ENCODE results near the gene CLCN2. TPM values are rescaled to one million over a fixed set of nuclear protein-coding genes. Genes with fewer than 3 reads are reported as not detected.
A peak's percentile ranks its signal among the peaks of the same experiment; 100 is the strongest.

The CLCN2 gene
- total RNA-seq, 1 experiment from 2014 or later: 23.0 TPM

DNA sequence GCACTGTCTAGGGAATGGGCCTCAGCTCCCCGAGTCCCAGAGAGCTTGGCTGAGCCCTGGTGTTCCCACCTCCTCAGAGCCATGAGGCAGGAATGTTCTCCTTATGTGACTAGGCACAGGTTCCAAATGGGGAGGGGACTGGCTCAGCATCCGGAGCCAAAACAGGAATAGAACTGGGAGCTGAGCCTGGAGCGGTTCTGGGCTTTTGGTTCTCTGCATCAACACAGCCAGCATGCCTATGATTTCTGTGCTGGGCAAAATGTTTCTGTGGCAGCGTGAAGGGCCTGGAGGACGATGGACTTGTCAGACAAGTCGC lies 24.0 kb downstream of the CLCN2 start, which contains the start of gene FAM131A:
Gene FAM131A (plus strand): TSS at position 202 of the 316 bp plus-strand sequence. CDS start 31 bp downstream, at position 233.
- Mint-ChIP-seq H3K27me3 (ENCODE audit: insufficient read depth, unreplicated experiment) (no peaks in the 10 kb centered on the region), H3K27ac (ENCODE audit: unreplicated experiment) (peak within 1 kb of the TSS; percentile 78), H3K9me3 (ENCODE audit: unreplicated experiment) (no peaks in the 10 kb centered on the region), H3K36me3 (ENCODE audit: insufficient read depth, unreplicated experiment) (peaks cover 65% of the 10 kb centered on the region), H3K4me1 (ENCODE audit: low read depth, unreplicated experiment) (no peaks in the 10 kb centered on the region), H3K4me3 (ENCODE audit: unreplicated experiment) (peak within 1 kb of the TSS; percentile 77)
- Histone ChIP-seq H3K9me3 (no peaks in the 10 kb centered on the region), H3K27me3 (replicated peaks; ENCODE audit: control insufficient read depth, insufficient read depth, low read length) (no peaks in the 10 kb centered on the region), H3K4me3 (ENCODE audit: low read depth, low read length) (peak within 1 kb of the TSS; percentile 61), H3K4me1 (no peaks in the 10 kb centered on the region), H3K36me3 (ENCODE audit: control insufficient read depth, insufficient read depth, low read length) (peaks cover 6% of the 10 kb centered on the region; the same call in 1 of the 2 replicates)
- no peak for DNase-seq
- intact Hi-C loops (cut with micrococcal nuclease; ENCODE audit: unreplicated experiment): no loop called here
- TF ChIP-seq, protein P1, sequence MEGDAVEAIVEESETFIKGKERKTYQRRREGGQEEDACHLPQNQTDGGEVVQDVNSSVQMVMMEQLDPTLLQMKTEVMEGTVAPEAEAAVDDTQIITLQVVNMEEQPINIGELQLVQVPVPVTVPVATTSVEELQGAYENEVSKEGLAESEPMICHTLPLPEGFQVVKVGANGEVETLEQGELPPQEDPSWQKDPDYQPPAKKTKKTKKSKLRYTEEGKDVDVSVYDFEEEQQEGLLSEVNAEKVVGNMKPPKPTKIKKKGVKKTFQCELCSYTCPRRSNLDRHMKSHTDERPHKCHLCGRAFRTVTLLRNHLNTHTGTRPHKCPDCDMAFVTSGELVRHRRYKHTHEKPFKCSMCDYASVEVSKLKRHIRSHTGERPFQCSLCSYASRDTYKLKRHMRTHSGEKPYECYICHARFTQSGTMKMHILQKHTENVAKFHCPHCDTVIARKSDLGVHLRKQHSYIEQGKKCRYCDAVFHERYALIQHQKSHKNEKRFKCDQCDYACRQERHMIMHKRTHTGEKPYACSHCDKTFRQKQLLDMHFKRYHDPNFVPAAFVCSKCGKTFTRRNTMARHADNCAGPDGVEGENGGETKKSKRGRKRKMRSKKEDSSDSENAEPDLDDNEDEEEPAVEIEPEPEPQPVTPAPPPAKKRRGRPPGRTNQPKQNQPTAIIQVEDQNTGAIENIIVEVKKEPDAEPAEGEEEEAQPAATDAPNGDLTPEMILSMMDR (IDR thresholded peaks at IDR 0.05; ENCODE audit: insufficient read depth in 1 of 2, low read depth in 1 of 2, low read length in 1 of 2, severe bottlenecking in 1 of 2, unreplicated experiment in 1 of 2): no peak
- BruUV-seq (replicated peaks): no TSS peak
- CTCF ChIA-PET: interaction anchor here (1.2 kb wide), 1 partner anchor 25 kb away, joined by 5 read pairs; no protein-coding TSS in a partner anchor
- POLR2A ChIA-PET: interaction anchor here (0.6 kb wide), 1 partner anchor 14 kb away, joined by 5 read pairs; no protein-coding TSS in a partner anchor

DNA sequence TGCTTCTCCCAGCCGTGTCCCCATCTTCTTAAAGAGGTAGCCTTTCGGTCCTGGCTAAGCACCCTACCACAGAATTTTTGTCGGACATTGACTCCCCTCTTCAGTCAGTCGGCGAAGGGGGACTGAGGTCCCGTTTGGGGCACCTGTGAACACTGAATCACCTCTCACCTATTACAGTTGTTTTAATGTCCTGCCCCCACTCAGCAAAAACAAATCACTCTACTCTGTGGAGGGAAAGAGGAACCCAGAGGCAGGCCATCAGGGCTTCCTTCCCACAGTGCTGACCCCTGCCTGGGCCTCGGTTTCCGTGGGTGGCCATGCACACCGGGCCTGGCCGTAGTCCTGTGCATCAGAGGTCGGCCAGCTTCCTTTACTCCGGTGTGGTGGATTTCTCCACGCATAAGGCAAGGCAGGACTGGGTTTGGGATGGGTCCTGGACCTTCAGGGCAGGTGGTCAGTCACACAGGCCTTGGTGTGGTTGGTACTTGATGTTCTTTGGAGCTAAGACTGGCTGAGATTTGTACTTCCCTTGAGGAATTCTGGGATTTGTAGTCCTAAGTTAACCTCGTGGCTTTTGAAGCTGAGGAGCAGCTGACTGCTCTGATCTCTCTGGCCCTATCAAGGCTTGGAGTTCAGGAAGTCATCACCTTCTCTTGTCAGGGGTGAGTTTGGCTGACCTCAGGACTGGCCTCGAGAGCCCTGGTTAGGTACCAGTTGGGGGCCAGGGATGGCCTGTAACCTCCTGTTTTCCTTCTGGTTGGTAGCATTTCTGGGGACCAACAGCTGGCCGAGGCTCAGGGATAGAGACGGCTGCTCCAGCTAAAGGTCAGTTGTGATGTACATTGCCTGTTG lies 24.6 kb downstream of the CLCN2 start:
- BruUV-seq (replicated peaks): no TSS peak
- no peaks in the 10 kb centered on the region for H3K27me3 ChIP-seq (replicated peaks; ENCODE audit: control insufficient read depth, insufficient read depth, low read length)
- ChIA-PET POLR2A (interaction anchor here (0.6 kb wide), 1 partner anchor 14 kb away, joined by 5 read pairs; no protein-coding TSS in a partner anchor), CTCF (interaction anchor here (1.2 kb wide), 1 partner anchor 25 kb away, joined by 5 read pairs; no protein-coding TSS in a partner anchor)
- peak overlapping the region; percentile 61 for H3K4me3 ChIP-seq (ENCODE audit: low read depth, low read length)
- no peak for DNase-seq
- H3K9me3 ChIP-seq: no peaks in the 10 kb centered on the region
- TF ChIP-seq, protein P1 (IDR thresholded peaks at IDR 0.05; ENCODE audit: insufficient read depth in 1 of 2, low read depth in 1 of 2, low read length in 1 of 2, severe bottlenecking in 1 of 2, unreplicated experiment in 1 of 2): no peak
- H3K27me3 Mint-ChIP-seq (ENCODE audit: insufficient read depth, unreplicated experiment): no peaks in the 10 kb centered on the region
- H3K4me1 ChIP-seq: no peaks in the 10 kb centered on the region
- peak overlapping the region; percentile 77 for H3K4me3 Mint-ChIP-seq (ENCODE audit: unreplicated experiment)
- H3K9me3 Mint-ChIP-seq (ENCODE audit: unreplicated experiment): no peaks in the 10 kb centered on the region
- intact Hi-C loops (cut with micrococcal nuclease; ENCODE audit: unreplicated experiment): no loop called here
- H3K36me3 Mint-ChIP-seq (ENCODE audit: insufficient read depth, unreplicated experiment): peaks cover 71% of the 10 kb centered on the region
- H3K36me3 ChIP-seq (ENCODE audit: control insufficient read depth, insufficient read depth, low read length): peaks cover 6% of the 10 kb centered on the region
- H3K4me1 Mint-ChIP-seq (ENCODE audit: low read depth, unreplicated experiment): no peaks in the 10 kb centered on the region
- peak overlapping the region; percentile 78 for H3K27ac Mint-ChIP-seq (ENCODE audit: unreplicated experiment)

DNA sequence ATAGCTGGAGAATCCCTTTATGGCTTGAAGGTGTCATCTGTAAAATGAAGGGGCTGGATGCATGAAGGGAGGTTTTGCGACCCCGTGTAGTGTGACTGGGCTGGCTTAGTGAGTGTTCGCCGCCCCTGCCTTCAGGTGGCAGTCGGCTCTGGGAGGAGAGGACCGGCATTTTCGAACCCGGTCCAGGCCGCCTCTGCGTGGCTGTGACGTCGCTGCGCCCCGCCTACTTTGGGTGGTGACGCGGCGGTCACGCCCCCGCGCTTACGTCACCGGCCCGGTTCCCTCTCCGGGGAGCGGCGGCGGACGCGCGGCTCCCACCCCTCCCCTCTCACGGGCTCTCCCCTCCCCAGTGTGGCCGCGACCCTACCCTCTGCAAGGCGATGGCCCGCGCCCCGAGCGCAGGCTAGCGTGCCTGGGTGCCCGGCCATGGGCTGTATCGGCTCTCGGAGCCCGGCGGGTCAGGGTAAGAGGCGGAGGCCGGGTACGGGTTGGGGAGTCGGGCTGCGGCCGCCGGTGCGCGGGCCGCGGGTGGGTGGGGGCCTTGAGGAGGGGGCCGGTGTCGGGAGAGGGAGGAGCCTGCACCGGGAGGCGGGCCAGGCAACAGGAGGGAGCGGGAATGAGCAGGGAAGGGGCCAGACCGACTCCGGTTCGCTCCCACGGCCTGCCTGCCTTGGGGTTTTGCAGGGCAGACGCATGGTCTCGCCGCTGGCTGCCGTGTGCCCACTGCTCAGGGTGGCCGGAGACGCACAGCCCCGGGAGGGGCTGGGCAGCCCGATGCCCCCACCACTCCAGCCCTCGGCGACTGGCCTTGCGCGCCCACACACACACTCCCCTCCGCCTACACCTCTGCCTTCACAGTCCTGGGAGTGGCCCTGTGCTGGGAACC lies 25.5 kb downstream of the CLCN2 start:
- Mint-ChIP-seq H3K4me3 (ENCODE audit: unreplicated experiment) (peak overlapping the region; percentile 77), H3K9me3 (ENCODE audit: unreplicated experiment) (no peaks in the 10 kb centered on the region), H3K4me1 (ENCODE audit: low read depth, unreplicated experiment) (no peaks in the 10 kb centered on the region), H3K36me3 (ENCODE audit: insufficient read depth, unreplicated experiment) (peaks cover 80% of the 10 kb centered on the region), H3K27ac (ENCODE audit: unreplicated experiment) (peak overlapping the region; percentile 78), H3K27me3 (ENCODE audit: insufficient read depth, unreplicated experiment) (no peaks in the 10 kb centered on the region)
- peak; percentile 73 to 86 for DNase-seq
- ChIA-PET CTCF (interaction anchor here (1.0 kb wide), 1 partner anchor 9 kb away, joined by 3 read pairs; no protein-coding TSS in a partner anchor), POLR2A (no interaction called here)
- TF ChIP-seq, protein P1 (IDR thresholded peaks at IDR 0.05; ENCODE audit: insufficient read depth in 1 of 2, low read depth in 1 of 2, low read length in 1 of 2, severe bottlenecking in 1 of 2, unreplicated experiment in 1 of 2): no peak
- Histone ChIP-seq H3K36me3 (ENCODE audit: control insufficient read depth, insufficient read depth, low read length) (peaks cover 6% of the 10 kb centered on the region), H3K27me3 (replicated peaks; ENCODE audit: control insufficient read depth, insufficient read depth, low read length) (no peaks in the 10 kb centered on the region), H3K4me3 (ENCODE audit: low read depth, low read length) (peak overlapping the region; percentile 61), H3K4me1 (no peaks in the 10 kb centered on the region), H3K9me3 (no peaks in the 10 kb centered on the region)
- intact Hi-C loops (cut with micrococcal nuclease; ENCODE audit: unreplicated experiment): no loop called here
- TSS peak; percentile 14 for BruUV-seq (replicated peaks)

Data from Caco-2 (cell line).